Mesendoderm (in vitro differentiated cells): ENCODE data around the gene BPIFB1.

Experiments used
- DNase-seq: peaks from one replicate; pipeline ENCODE4 v3.0.0; 2013
- H2AK5ac ChIP-seq: 2 replicates; pipeline ENCODE4 v1.6.1; 2013; ENCODE audit warnings: low read length, inconsistent platforms
- H2BK120ac ChIP-seq: 2 replicates; pipeline ENCODE4 v1.6.1; 2013; ENCODE audit warnings: low read depth, mild to moderate bottlenecking, low read length, moderate library complexity, mixed read lengths
- H2BK15ac ChIP-seq: replicated peaks from 2 replicates; pipeline ENCODE4 v1.6.1; 2013; ENCODE audit warnings: low read depth, mild to moderate bottlenecking, moderate library complexity
- H2BK5ac ChIP-seq: 2 replicates; pipeline ENCODE4 v1.6.1; 2013; ENCODE audit warnings: low read length, inconsistent platforms
- H3K18ac ChIP-seq: 2 replicates; pipeline ENCODE4 v1.6.1; 2013; ENCODE audit warnings: mild to moderate bottlenecking, low read length, mixed read lengths
- H3K23ac ChIP-seq: one replicate; pipeline ENCODE4 v1.6.1; 2013; ENCODE audit warnings: low read length
- H3K27ac ChIP-seq: 2 replicates; pipeline ENCODE4 v1.5.1; 2013; ENCODE audit warnings: low read depth, mild to moderate bottlenecking, inconsistent platforms, low read length, moderate library complexity
- H3K27me3 ChIP-seq: 2 replicates; pipeline ENCODE4 v1.6.1; 2013; ENCODE audit warnings: low read length, control low read depth, mild to moderate bottlenecking, inconsistent platforms; ENCODE audit not compliant: insufficient read depth, poor library complexity
- H3K36me3 ChIP-seq: 2 replicates; pipeline ENCODE4 v1.6.1; 2013; ENCODE audit warnings: low read length, inconsistent platforms; ENCODE audit not compliant: control insufficient read depth, insufficient read depth
- H3K4ac ChIP-seq: one replicate; pipeline ENCODE4 v1.6.1; 2013; ENCODE audit warnings: low read depth, mild to moderate bottlenecking, low read length, moderate library complexity
- H3K4me1 ChIP-seq: 2 replicates; pipeline ENCODE4 v1.6.1; 2013; ENCODE audit warnings: low read depth, low read length, inconsistent platforms; ENCODE audit not compliant: control insufficient read depth
- H3K4me2 ChIP-seq: 2 replicates; pipeline ENCODE4 v1.6.1; 2013; ENCODE audit warnings: low read length
- H3K4me3 ChIP-seq: 2 replicates; pipeline ENCODE4 v1.5.1; 2013; ENCODE audit warnings: mild to moderate bottlenecking, low read length
- H3K56ac ChIP-seq: one replicate; pipeline ENCODE4 v1.6.1; 2013; ENCODE audit warnings: low read length
- H3K79me1 ChIP-seq: 2 replicates; pipeline ENCODE4 v1.6.1; 2013; ENCODE audit warnings: low read length, inconsistent platforms
- H3K79me2 ChIP-seq: 2 replicates; pipeline ENCODE4 v1.6.1; 2013; ENCODE audit warnings: mild to moderate bottlenecking, low read length; ENCODE audit not compliant: control insufficient read depth, insufficient read depth
- H3K9ac ChIP-seq: 2 replicates; pipeline ENCODE4 v1.6.1; 2013; ENCODE audit warnings: low read length, inconsistent platforms
- H4K5ac ChIP-seq: one replicate; pipeline ENCODE4 v1.6.1; 2013; ENCODE audit warnings: low read length
- H4K8ac ChIP-seq: one replicate; pipeline ENCODE4 v1.6.1; 2013; ENCODE audit warnings: low read depth, mild to moderate bottlenecking, control low read depth, low read length, moderate library complexity
- WGBS: extraction: QIAGEN DNeasy Blood & Tissue Kit; methylation state at CpG from one replicate; pipeline ENCODE4 v1.1.7; 2013; ENCODE audit warnings: low lambda C conversion rate, missing lambda C conversion rate; ENCODE audit not compliant: insufficient coverage; ENCODE audit errors: extremely low coverage; 5-methylcytosine and 5-hydroxymethylcytosine counted together

The BPIFB1 gene

GRCh38 chr20:33282196-33282934, 649 bp upstream of the BPIFB1 start:
- no peak overlapping the region for H3K56ac ChIP-seq

GRCh38 chr20:33284284-33284683, 1.3 kb downstream of the BPIFB1 start:
- Histone ChIP-seq H3K4me2 (no peak overlapping the region), H3K4ac (no peak overlapping the region), H3K79me2 (no peaks in the 10 kb centered on the region), H3K18ac (no peak overlapping the region), H3K23ac (no peak overlapping the region), H3K4me3 (no peak overlapping the region), H4K5ac (no peak overlapping the region), H2BK120ac (no peak overlapping the region), H3K79me1 (no peaks in the 10 kb centered on the region), H2AK5ac (no peak overlapping the region), H2BK15ac (no peak overlapping the region), H3K27ac (no peak overlapping the region), H3K27me3 (no peaks in the 10 kb centered on the region), H4K8ac (no peak overlapping the region), H3K56ac (no peak overlapping the region), H3K9ac (no peak overlapping the region), H3K4me1 (no peaks in the 10 kb centered on the region), H3K36me3 (no peaks in the 10 kb centered on the region), H2BK5ac (no peak overlapping the region)
- no CpG with 5 or more reads among the region's 4 CpGs for WGBS
- no peak for DNase-seq

More at GRCh38 chr20:33282196-33282934, 649 bp upstream of the BPIFB1 start:
- no peak overlapping the region for H3K27ac ChIP-seq
- no peak overlapping the region for H3K18ac ChIP-seq
- H3K23ac ChIP-seq, result no peak overlapping the region
- no peak overlapping the region for H2BK5ac ChIP-seq
- no peak overlapping the region for H3K4ac ChIP-seq
- H3K79me2 ChIP-seq, result no peaks in the 10 kb centered on the region
- H3K79me1 ChIP-seq, result no peaks in the 10 kb centered on the region
- no peaks in the 10 kb centered on the region for H3K36me3 ChIP-seq
- H4K5ac ChIP-seq, result no peak overlapping the region
- H3K4me3 ChIP-seq, result no peak overlapping the region
- H3K9ac ChIP-seq, result no peak overlapping the region
- H3K4me1 ChIP-seq, result no peaks in the 10 kb centered on the region
- WGBS, result no CpG with 5 or more reads among the region's 8 CpGs
- H2AK5ac ChIP-seq, result no peak overlapping the region
- H3K4me2 ChIP-seq, result no peak overlapping the region
- no peak overlapping the region for H4K8ac ChIP-seq
- no peak for DNase-seq
- H3K27me3 ChIP-seq, result no peaks in the 10 kb centered on the region
- no peak overlapping the region for H2BK15ac ChIP-seq
- H2BK120ac ChIP-seq, result no peak overlapping the region

GRCh38 chr20:33284937-33285336, 1.9 kb downstream of the BPIFB1 start:
- H4K8ac ChIP-seq, result no peak overlapping the region
- H3K4ac ChIP-seq, result no peak overlapping the region
- H2BK15ac ChIP-seq, result no peak overlapping the region
- no peak overlapping the region for H2BK120ac ChIP-seq
- H3K4me3 ChIP-seq, result no peak overlapping the region
- no peak for DNase-seq
- no peak overlapping the region for H2AK5ac ChIP-seq
- no peaks in the 10 kb centered on the region for H3K79me1 ChIP-seq
- H3K27me3 ChIP-seq, result no peaks in the 10 kb centered on the region
- no peaks in the 10 kb centered on the region for H3K79me2 ChIP-seq
- H4K5ac ChIP-seq, result no peak overlapping the region
- no peak overlapping the region for H3K4me2 ChIP-seq
- H3K56ac ChIP-seq, result no peak overlapping the region
- H3K9ac ChIP-seq, result no peak overlapping the region
- H3K23ac ChIP-seq, result no peak overlapping the region
- H3K4me1 ChIP-seq, result no peaks in the 10 kb centered on the region
- no peaks in the 10 kb centered on the region for H3K36me3 ChIP-seq
- no peak overlapping the region for H3K27ac ChIP-seq
- H2BK5ac ChIP-seq, result no peak overlapping the region
- WGBS, result no CpG with 5 or more reads among the region's 2 CpGs
- no peak overlapping the region for H3K18ac ChIP-seq

- Histone ChIP-seq H2BK15ac (no peak overlapping the region), H3K23ac (no peak overlapping the region), H3K18ac (no peak overlapping the region), H3K27me3 (no peaks in the 10 kb centered on the region), H3K4me1 (no peaks in the 10 kb centered on the region), H4K8ac (no peak overlapping the region), H2BK120ac (no peak overlapping the region), H3K79me2 (no peaks in the 10 kb centered on the region), H3K27ac (no peak overlapping the region), H3K36me3 (no peaks in the 10 kb centered on the region), H3K4me3 (no peak overlapping the region), H3K9ac (no peak overlapping the region), H3K4ac (no peak overlapping the region), H3K56ac (no peak overlapping the region), H2BK5ac (no peak overlapping the region), H3K4me2 (no peak overlapping the region), H3K79me1 (no peaks in the 10 kb centered on the region), H4K5ac (no peak overlapping the region), H2AK5ac (no peak overlapping the region)
- DNase-seq, result no peak
- WGBS, result no CpG with 5 or more reads among the region's 10 CpGs
Measured at GRCh38 chr20:33285861-33286495, 3.0 kb downstream of the BPIFB1 start.

- H3K18ac ChIP-seq, result no peak overlapping the region
- no peaks in the 10 kb centered on the region for H3K36me3 ChIP-seq
- no peak overlapping the region for H4K8ac ChIP-seq
- H4K5ac ChIP-seq, result no peak overlapping the region
- H3K79me2 ChIP-seq, result no peaks in the 10 kb centered on the region
- H3K23ac ChIP-seq, result no peak overlapping the region
- no peaks in the 10 kb centered on the region for H3K4me1 ChIP-seq
- no peak overlapping the region for H2AK5ac ChIP-seq
- H3K9ac ChIP-seq, result no peak overlapping the region
- no peak overlapping the region for H3K4me3 ChIP-seq
- no peak overlapping the region for H3K4me2 ChIP-seq
- H2BK5ac ChIP-seq, result no peak overlapping the region
- H3K56ac ChIP-seq, result no peak overlapping the region
- H2BK15ac ChIP-seq, result no peak overlapping the region
- no peak overlapping the region for H3K27ac ChIP-seq
- DNase-seq, result no peak
- no peak overlapping the region for H3K4ac ChIP-seq
- no peaks in the 10 kb centered on the region for H3K27me3 ChIP-seq
- H3K79me1 ChIP-seq, result no peaks in the 10 kb centered on the region
- no peak overlapping the region for H2BK120ac ChIP-seq
Measured at GRCh38 chr20:33287884-33288283, 4.9 kb downstream of the BPIFB1 start.

- Histone ChIP-seq H3K27ac (no peak overlapping the region), H2BK15ac (no peak overlapping the region), H3K4me1 (no peaks in the 10 kb centered on the region), H3K9ac (no peak overlapping the region), H4K8ac (no peak overlapping the region), H2AK5ac (no peak overlapping the region), H2BK5ac (no peak overlapping the region), H3K18ac (no peak overlapping the region), H3K4ac (no peak overlapping the region), H2BK120ac (no peak overlapping the region), H3K23ac (no peak overlapping the region), H3K56ac (no peak overlapping the region), H3K79me1 (no peaks in the 10 kb centered on the region), H3K4me2 (no peak overlapping the region), H3K79me2 (no peaks in the 10 kb centered on the region), H3K27me3 (no peaks in the 10 kb centered on the region), H3K4me3 (no peak overlapping the region), H3K36me3 (no peaks in the 10 kb centered on the region), H4K5ac (no peak overlapping the region)
- no CpG with 5 or more reads among the region's 13 CpGs for WGBS
- DNase-seq, result no peak
Measured at GRCh38 chr20:33290852-33291251, 7.8 kb downstream of the BPIFB1 start.
